K562 (cell line): ENCODE data around the gene HMBS. TPM values are rescaled to one million over a fixed set of nuclear protein-coding genes. Genes with fewer than 3 reads are reported as not detected.
A peak's percentile ranks its signal among the peaks of the same experiment; 100 is the strongest.

ENCODE experiments used
- ATAC-seq: fragments of 200-7000 bp; cut with Tn5 transposase; 3 replicates; pipeline ENCODE4 v1.9.1; 2020; ENCODE audit warnings: moderate library complexity
- BruUV-seq: library from RNA; stranded (reverse); fragments of 400-500 nt; replicated peaks from 2 replicates; lab custom pipeline; 2021; lab: Mats Ljungman, UMichigan
- CTCF ChIA-PET: fragments of 300-600 bp; formaldehyde crosslinking; extraction: SDS; loops from one replicate; lab custom pipeline; 2021; ENCODE audit warnings: low intra/inter-chr PET ratio; lab: Yijun Ruan, JAX
- POLR2A ChIA-PET: fragments of 300-600, 350-650 bp; sonication (Branson Sonifier 250); formaldehyde crosslinking; extraction: SDS; loops from one replicate; lab custom pipeline; 2021; ENCODE audit warnings: antibody characterized with exemption, inconsistent platforms; lab: Yijun Ruan, JAX
- DNase-seq, 4 experiments: peaks; one replicate each; pipeline versions ENCODE4 v3.0.0 to v3.0.0-alpha.2; 2011 to 2018; ENCODE audit warnings: low spot score in 3 of 4, mixed read lengths in 3 of 4; ENCODE audit errors: extremely low read depth in 1 of 4
- FAIRE-seq: peaks from 2 replicates; lab custom pipeline; 2011; peaks lifted over from hg19 to GRCh38; lab: Jason Lieb, UNC
- H2AFZ ChIP-seq: 2 replicates; pipeline ENCODE4 v1.6.0; 2011; ENCODE audit warnings: low read depth, low read length, control low read depth, inconsistent platforms
- H3K27ac ChIP-seq: fragments of 200-600 bp; 3 replicates; pipeline ENCODE4 v1.8.0; 2011; ENCODE audit warnings: low read depth, mild to moderate bottlenecking, control low read depth, inconsistent platforms, low read length, moderate library complexity, mixed read lengths; ENCODE audit errors: extremely low read depth
- H3K27me3 ChIP-seq, 2 experiments: fragments of 300-600 bp in 1 of 2; 2 replicates in 1 of 2; 3 replicates in 1 of 2; pipeline versions ENCODE4 v1.6.0 to v1.8.0; 2011; ENCODE audit warnings: inconsistent platforms in 2 of 2, low read length in 2 of 2, mild to moderate bottlenecking in 1 of 2, mixed read lengths in 1 of 2, moderate library complexity in 1 of 2; ENCODE audit not compliant: control insufficient read depth in 2 of 2, insufficient read depth in 2 of 2
- H3K36me3 ChIP-seq: fragments of 300-600 bp; 3 replicates; pipeline ENCODE4 v1.8.0; 2011; ENCODE audit warnings: mild to moderate bottlenecking, low read length, inconsistent platforms; ENCODE audit not compliant: control insufficient read depth, insufficient read depth
- H3K4me1 ChIP-seq, 2 experiments: fragments of 200-600 bp in 1 of 2; replicated peaks in 1 of 2; 2 replicates in 1 of 2; 3 replicates in 1 of 2; pipeline versions ENCODE4 v1.5.1 to v1.8.0; 2011; ENCODE audit warnings: inconsistent platforms in 2 of 2, low read length in 2 of 2, mild to moderate bottlenecking in 1 of 2, mixed read lengths in 1 of 2, moderate library complexity in 1 of 2; ENCODE audit not compliant: control insufficient read depth in 2 of 2, insufficient read depth in 2 of 2
- H3K4me2 ChIP-seq: 2 replicates; pipeline ENCODE4 v1.6.1; 2011; ENCODE audit warnings: low read length, control low read depth, inconsistent platforms, mixed read lengths; ENCODE audit not compliant: insufficient read depth
- H3K4me3 ChIP-seq: fragments of 200-600 bp; sonication (generic), shearing (Covaris generic); 2 replicates; pipeline ENCODE4 v1.5.1; 2016; ENCODE audit warnings: control low read depth, inconsistent platforms
- H3K79me2 ChIP-seq: fragments of 200-600 bp; 3 replicates; pipeline ENCODE4 v1.8.0; 2011; ENCODE audit warnings: low read length, inconsistent platforms; ENCODE audit not compliant: control insufficient read depth, insufficient read depth
- H3K9ac ChIP-seq, 2 experiments: 2 replicates each; pipeline versions ENCODE4 v1.6.0 to v1.6.1; 2011; ENCODE audit warnings: low read depth in 2 of 2, low read length in 2 of 2, control low read depth in 1 of 2, inconsistent platforms in 1 of 2, mild to moderate bottlenecking in 1 of 2, mixed read lengths in 1 of 2; ENCODE audit not compliant: insufficient read depth in 1 of 2
- H3K9me1 ChIP-seq: one replicate; pipeline ENCODE4 v1.6.0; 2011; ENCODE audit warnings: inconsistent platforms, mild to moderate bottlenecking, low read length, moderate library complexity; ENCODE audit not compliant: control insufficient read depth, insufficient read depth
- H3K9me3 ChIP-seq: replicated peaks from 2 replicates; pipeline ENCODE4 v1.5.1; 2011; ENCODE audit warnings: low read depth, low read length, inconsistent platforms; ENCODE audit not compliant: control insufficient read depth, insufficient read depth
- H4K20me1 ChIP-seq: replicated peaks from 2 replicates; pipeline ENCODE4 v1.6.1; 2011; ENCODE audit warnings: low read length, inconsistent platforms, mixed read lengths; ENCODE audit not compliant: control insufficient read depth, insufficient read depth
- CAMTA2 ChIP-seq: fragments of 250-450 bp; sonication (Bioruptor Pico); conservative IDR thresholded peaks from 2 replicates; pipeline ENCODE4 v1.5.1; 2022
- CREM ChIP-seq: IDR thresholded peaks from 2 replicates; pipeline ENCODE4 v1.6.1; 2014; ENCODE audit warnings: antibody characterized with exemption, low read depth
- CTBP1 ChIP-seq: fragments of 450-650 bp; IDR thresholded peaks from 2 replicates; pipeline ENCODE4 v1.6.1; 2016; ENCODE audit warnings: borderline replicate concordance
- DMBX1 ChIP-seq: fragments of 250-450 bp; sonication (Bioruptor Pico); IDR thresholded peaks from 2 replicates; pipeline ENCODE4 v1.8.0; 2022; ENCODE audit warnings: inconsistent platforms, mild to moderate bottlenecking, moderate library complexity, borderline replicate concordance
- ELF1 ChIP-seq: fragments of 200-800 bp; sonication (Bioruptor generic); IDR thresholded peaks from 2 replicates; pipeline ENCODE4 v1.6.1; 2016; ENCODE audit warnings: missing genetic modification characterization, missing compliant biosample characterization
- ESRRA ChIP-seq: fragments of 450-650 bp; IDR thresholded peaks from 2 replicates; pipeline ENCODE4 v1.6.1; 2014; ENCODE audit warnings: low read depth, mild to moderate bottlenecking, moderate library complexity, borderline replicate concordance
- HCFC1 ChIP-seq: IDR thresholded peaks from 2 replicates; pipeline ENCODE4 v1.6.1; 2012; ENCODE audit warnings: low read depth, low read length, improper control_type of control experiment
- HDAC1 ChIP-seq, 2 experiments: fragments of 450-650 bp; IDR thresholded peaks; 2 replicates each; pipeline ENCODE4 v1.6.1; 2016 to 2017; ENCODE audit warnings: inconsistent platforms in 1 of 2, mild to moderate bottlenecking in 1 of 2, moderate library complexity in 1 of 2
- HNRNPK ChIP-seq: fragments of 200-400 bp; formaldehyde crosslinking; IDR thresholded peaks from one replicate; pipeline ENCODE4 v1.6.1; 2018; ENCODE audit warnings: mild to moderate bottlenecking, low read depth, low read length; ENCODE audit not compliant: poor library complexity, severe bottlenecking
- HNRNPLL ChIP-seq: fragments of 200-400 bp; formaldehyde crosslinking; IDR thresholded peaks from 2 replicates; pipeline ENCODE4 v1.6.1; 2017; ENCODE audit warnings: low read length, low read depth, mild to moderate bottlenecking; ENCODE audit not compliant: poor library complexity, severe bottlenecking
- KAT7 ChIP-seq: sonication (generic); formaldehyde crosslinking; IDR thresholded peaks from 2 replicates; pipeline ENCODE4 v1.8.0; 2022; ENCODE audit warnings: missing genetic modification reagents, mild to moderate bottlenecking, borderline replicate concordance
- MXD1 ChIP-seq: fragments of 250-450 bp; sonication (Bioruptor Pico); IDR thresholded peaks from 2 replicates; pipeline ENCODE4 v1.8.0; 2021; ENCODE audit warnings: borderline replicate concordance, mild to moderate bottlenecking, moderate library complexity; ENCODE audit not compliant: poor library complexity, severe bottlenecking
- NR1H2 ChIP-seq: sonication (generic); formaldehyde crosslinking; IDR thresholded peaks from 2 replicates; pipeline ENCODE4 v1.4.0; 2020; ENCODE audit warnings: mild to moderate bottlenecking, missing genetic modification reagents
- PCBP2 ChIP-seq: fragments of 200-400 bp; formaldehyde crosslinking; IDR thresholded peaks from 2 replicates; pipeline ENCODE4 v1.6.1; 2018; ENCODE audit warnings: low read length, low read depth, mild to moderate bottlenecking, moderate library complexity; ENCODE audit not compliant: poor library complexity, severe bottlenecking
- PTTG1 ChIP-seq: fragments of 450-650 bp; IDR thresholded peaks from 2 replicates; pipeline ENCODE4 v1.6.1; 2016; ENCODE audit warnings: low read depth, mild to moderate bottlenecking, missing genetic modification characterization, missing compliant biosample characterization
- RBBP5 ChIP-seq: fragments of 200-600 bp; sonication (generic); IDR thresholded peaks from 2 replicates; pipeline ENCODE4 v1.6.1; 2012; ENCODE audit warnings: borderline replicate concordance, mild to moderate bottlenecking, low read length, control low read depth, inconsistent platforms; ENCODE audit not compliant: insufficient read depth, poor library complexity, severe bottlenecking
- RUNX1 ChIP-seq: sonication (generic); IDR thresholded peaks from 2 replicates; pipeline ENCODE4 v1.6.1; 2016; ENCODE audit warnings: antibody characterized with exemption, low read depth
- SMARCC2 ChIP-seq: fragments of 450-650 bp; IDR thresholded peaks from 2 replicates; pipeline ENCODE4 v1.6.1; 2017; ENCODE audit warnings: antibody characterized with exemption, moderate library complexity, mild to moderate bottlenecking, low read depth
- ZBTB8A ChIP-seq: fragments of 450-650 bp; IDR thresholded peaks from 2 replicates; pipeline ENCODE4 v1.6.1; 2018; ENCODE audit warnings: mild to moderate bottlenecking, moderate library complexity; ENCODE audit not compliant: partially characterized antibody
- ZNF143 ChIP-seq: sonication (generic); formaldehyde crosslinking; IDR thresholded peaks from 2 replicates; pipeline ENCODE4 v1.9.0; 2022; ENCODE audit warnings: mild to moderate bottlenecking, missing genetic modification reagents
- ZNF165 ChIP-seq: fragments of 250-450 bp; sonication (Bioruptor Pico); IDR thresholded peaks from 2 replicates; pipeline ENCODE4 v1.4.0; 2020; ENCODE audit warnings: borderline replicate concordance
- ZNF184 ChIP-seq: sonication (generic); formaldehyde crosslinking; IDR thresholded peaks from 2 replicates; pipeline ENCODE4 v1.5.0; 2020; ENCODE audit warnings: missing genetic modification reagents
- ZNF589 ChIP-seq: fragments of 200-800 bp; sonication (Bioruptor generic); IDR thresholded peaks from 2 replicates; pipeline ENCODE4 v1.6.1; 2016; ENCODE audit warnings: low read depth, missing genetic modification characterization, missing compliant biosample characterization
- ZNF696 ChIP-seq: fragments of 250-450 bp; sonication (Bioruptor Pico); conservative IDR thresholded peaks from 2 replicates; pipeline ENCODE4 v1.4.0; 2020; ENCODE audit warnings: mild to moderate bottlenecking, moderate library complexity
- WGBS: fragments of 100-300 bp; shearing (Covaris generic); methylation state at CpG from one replicate; pipeline ENCODE4 v1.1.6; 2016; ENCODE audit warnings: low coverage, mixed read lengths; ENCODE audit not compliant: insufficient coverage; ENCODE audit errors: missing lambda C conversion rate; 5-methylcytosine and 5-hydroxymethylcytosine counted together
- in situ Hi-C: fragments of 300-500 bp; cut with MboI; formaldehyde crosslinking; loops from 4 replicates; pipeline ENCODE4 v1.15.0; 2018; ENCODE audit warnings: inconsistent platforms, mixed read lengths
- intact Hi-C: fragments of 100-400 bp; cut with micrococcal nuclease; formaldehyde crosslinking; loops from 2 replicates; pipeline ENCODE4 v1.14.2; 2022
- polyA plus RNA-seq, 8 experiments: library from polyadenylated mRNA; depleted of rRNA in 4 of 8; stranded (reverse) in 5 of 8; unstranded in 3 of 8; fragments of >200 nt; fragmentation: Nextera tagmentation in 2 of 8; fragmentation: Illumina TruSeq in 1 of 8; extraction: Ambion mirVana in 2 of 8; extraction: Trizol in 1 of 8; gene quantifications; 2 replicates each; pipeline versions ENCODE4 v1.2.1 to v1.2.3, GENCODE V29; 2011 to 2014; ENCODE audit warnings: inconsistent platforms in 1 of 8, missing spikeins in 1 of 8
- total RNA-seq, 7 experiments: library from RNA; depleted of rRNA in 6 of 7; stranded (reverse); fragments of >200 nt in 6 of 7; fragmentation: Illumina TruSeq in 2 of 7; extraction: Trizol in 2 of 7; gene quantifications; 2 replicates each; pipeline versions ENCODE4 v1.2.1 to v1.2.3, GENCODE V29; 2011 to 2021; ENCODE audit warnings: low replicate concordance in 1 of 7

HMBS gene
- total and polyA plus RNA-seq, 9 of the 15 experiments (the other 6 are each of a cell fraction or from before 2014, with no cell fraction given): 56.9 to 385 (median 286) TPM

DNA sequence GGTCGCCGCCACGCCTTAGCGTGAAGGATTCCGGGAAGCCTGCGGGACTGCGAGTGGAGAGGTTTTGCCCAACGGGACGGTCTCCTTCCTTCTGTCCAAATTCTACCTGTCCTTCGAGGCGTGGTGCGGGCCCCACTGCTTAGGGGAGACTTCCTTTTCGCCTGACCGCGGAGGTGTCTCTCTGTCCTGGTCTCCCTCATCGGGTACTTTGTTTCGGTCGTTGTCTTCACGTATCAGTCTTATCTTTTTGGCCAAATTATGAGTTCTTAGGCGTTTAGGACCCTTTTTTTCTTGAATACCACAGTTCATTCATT lies 37.1 kb downstream of the HMBS start:
- no peaks in the 10 kb centered on the region for H3K9me1 ChIP-seq
- peaks cover 24% of the 10 kb centered on the region for H3K79me2 ChIP-seq
- peak overlapping the region; percentile 82 to 96 for H3K9ac ChIP-seq
- no peak for FAIRE-seq
- TSS peak; percentile 80 for BruUV-seq
- H3K4me1 ChIP-seq: peaks cover 12 to 13% of the 10 kb centered on the region in 2 experiments
- ChIA-PET POLR2A (interaction anchor here (0.7 to 1.6 kb wide), 5 partner anchors 12 to 79 kb away, joined by 3 to 6 read pairs (median 5); partner anchors contain the start of gene C2CD2L), CTCF (interaction anchor here (0.5 kb wide), 1 partner anchor 84 kb away, joined by 3 read pairs; the partner anchor contains the start of gene CBL)
- in situ Hi-C loops: no loop called here
- H3K9me3 ChIP-seq: no peaks in the 10 kb centered on the region
- peak overlapping the region; percentile 86 for H3K4me3 ChIP-seq
- H2AFZ ChIP-seq: peak overlapping the region; percentile 96
- peak overlapping the region; percentile 68 for H3K27ac ChIP-seq
- H3K36me3 ChIP-seq: peaks cover 33% of the 10 kb centered on the region
- no peak for DNase-seq
- peak overlapping the region; percentile 95 for H3K4me2 ChIP-seq
- no peaks in the 10 kb centered on the region for H4K20me1 ChIP-seq
- no peaks in the 10 kb centered on the region for H3K27me3 ChIP-seq
- intact Hi-C loops: loop anchor here (2.0 kb wide), 1 partner anchor 19 kb away; no protein-coding TSS in a partner anchor
- ATAC-seq: no peak
- WGBS: 2% methylated on average over 20 of the region's 20 CpGs
- TF ChIP-seq ESRRA (no peak), RUNX1 (no peak), ZNF165 (CRISPR knock-in tag) (no peak), HNRNPLL (no peak), CAMTA2 (no peak), CREM (peak; percentile 2; the same call in 1 of the 2 replicates), ELF1 (tag) (peak; percentile 12; the same call in 1 of the 2 replicates), HDAC1 (IDR thresholded peaks at IDR 0.05) (0 out of 4 replicates have a peak, but pooled peaks of 1 of the 2 experiments have one; percentile 1), RBBP5 (no peak), KAT7 (CRISPR knock-in tag) (peak; percentile 22; the same call in 1 of the 2 replicates), ZNF589 (CRISPR knock-in tag) (no peak), ZNF696 (CRISPR knock-in tag) (no peak), CTBP1 (peak; percentile 7; the same call in 1 of the 2 replicates), ZNF143 (0 out of 2 replicates have a peak, but pooled peaks have one; percentile 44), DMBX1 (CRISPR knock-in tag) (0 out of 2 replicates have a peak, but pooled peaks have one; percentile 11), NR1H2 (peak; percentile 26; the same call in 1 of the 2 replicates), ZNF184 (CRISPR knock-in tag) (no peak), HNRNPK (no peak), SMARCC2 (peak; percentile 24; the same call in 1 of the 2 replicates), PTTG1 (tag) (no peak), MXD1 (CRISPR knock-in tag) (no peak), HCFC1 (no peak), ZBTB8A (no peak), PCBP2 (no peak)
